Erythroblast (primary cell): ENCODE results near the gene GPX3.

Source experiments
- GATA1 ChIP-seq: IDR thresholded peaks from 2 replicates; pipeline ENCODE4 v1.6.1; 2011; ENCODE audit warnings: low read depth, mild to moderate bottlenecking, control low read depth, low read length, moderate library complexity
- POLR2A ChIP-seq: IDR thresholded peaks from 2 replicates; pipeline ENCODE4 v1.6.1; 2011; ENCODE audit warnings: mild to moderate bottlenecking, low read length

DNA sequence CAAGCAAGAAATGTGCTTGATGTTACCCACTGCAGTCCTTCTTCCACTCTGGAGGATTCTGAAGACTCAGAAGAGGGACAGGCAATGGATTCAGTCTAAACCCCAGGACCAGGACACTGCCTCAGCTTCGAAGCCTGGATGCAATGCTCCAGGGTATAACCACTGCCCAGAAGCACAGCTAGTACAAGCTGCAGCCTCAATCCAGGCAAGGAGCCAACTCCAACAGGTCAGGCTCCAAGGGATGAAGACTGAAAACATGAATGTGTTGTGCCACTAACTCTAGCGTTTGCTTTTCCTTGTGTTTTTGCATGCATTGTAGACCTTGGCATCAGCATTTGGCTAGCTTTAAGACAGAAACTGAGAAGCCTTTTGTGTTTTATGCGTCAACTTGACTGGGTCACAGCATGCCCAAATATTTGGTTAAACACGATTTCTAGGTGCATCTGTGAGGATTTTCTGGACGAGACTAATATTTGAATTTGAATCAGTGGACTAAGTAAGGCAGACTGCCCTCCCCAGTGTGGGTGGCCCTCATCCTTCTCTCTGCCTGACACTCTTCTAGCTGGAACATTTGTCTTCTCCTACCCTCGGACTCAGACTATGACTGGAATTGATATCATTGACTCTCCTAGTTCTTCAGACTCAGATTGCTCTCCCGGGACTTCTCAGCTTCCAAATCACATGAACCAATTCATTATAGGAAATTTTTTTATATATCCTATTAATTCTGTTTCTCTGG, 20.5 kb upstream of the GPX3 start:
- TF ChIP-seq POLR2A (no peak), GATA1 (no peak)
